ENCODE measurements around the gene CARS2.

Gene CARS2

DNA sequence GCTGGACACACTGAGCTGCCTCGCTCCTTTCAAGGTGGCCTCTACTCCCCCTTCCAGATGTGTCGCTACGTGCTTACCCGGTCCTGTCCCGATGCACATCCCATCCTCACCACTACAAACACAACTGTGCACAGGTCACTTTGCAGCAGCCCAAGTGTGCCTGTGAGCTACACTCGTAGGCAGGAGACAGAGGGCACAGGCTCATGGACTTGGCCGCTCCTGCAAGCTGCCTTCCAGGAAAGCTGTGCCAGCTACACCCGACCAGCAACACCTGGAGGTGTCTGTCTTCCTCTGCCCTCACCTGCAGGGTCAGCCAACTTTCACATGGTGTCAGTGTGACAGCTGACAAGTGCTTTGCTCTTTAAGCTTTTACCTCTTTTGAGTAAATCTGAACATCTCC, 15.4 kb downstream of the CARS2 start:
- no peak overlapping the region for H3K4me3 ChIP-seq (ENCODE audit: control insufficient read depth, low read depth, low read length)
- DNase-seq (ENCODE audit: low read depth) = no peak
- TF ChIP-seq, protein P1, sequence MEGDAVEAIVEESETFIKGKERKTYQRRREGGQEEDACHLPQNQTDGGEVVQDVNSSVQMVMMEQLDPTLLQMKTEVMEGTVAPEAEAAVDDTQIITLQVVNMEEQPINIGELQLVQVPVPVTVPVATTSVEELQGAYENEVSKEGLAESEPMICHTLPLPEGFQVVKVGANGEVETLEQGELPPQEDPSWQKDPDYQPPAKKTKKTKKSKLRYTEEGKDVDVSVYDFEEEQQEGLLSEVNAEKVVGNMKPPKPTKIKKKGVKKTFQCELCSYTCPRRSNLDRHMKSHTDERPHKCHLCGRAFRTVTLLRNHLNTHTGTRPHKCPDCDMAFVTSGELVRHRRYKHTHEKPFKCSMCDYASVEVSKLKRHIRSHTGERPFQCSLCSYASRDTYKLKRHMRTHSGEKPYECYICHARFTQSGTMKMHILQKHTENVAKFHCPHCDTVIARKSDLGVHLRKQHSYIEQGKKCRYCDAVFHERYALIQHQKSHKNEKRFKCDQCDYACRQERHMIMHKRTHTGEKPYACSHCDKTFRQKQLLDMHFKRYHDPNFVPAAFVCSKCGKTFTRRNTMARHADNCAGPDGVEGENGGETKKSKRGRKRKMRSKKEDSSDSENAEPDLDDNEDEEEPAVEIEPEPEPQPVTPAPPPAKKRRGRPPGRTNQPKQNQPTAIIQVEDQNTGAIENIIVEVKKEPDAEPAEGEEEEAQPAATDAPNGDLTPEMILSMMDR (IDR thresholded peaks at IDR 0.05; ENCODE audit: control insufficient read depth, insufficient read depth, low read depth, low read length, missing control alignments) = no peak

DNA sequence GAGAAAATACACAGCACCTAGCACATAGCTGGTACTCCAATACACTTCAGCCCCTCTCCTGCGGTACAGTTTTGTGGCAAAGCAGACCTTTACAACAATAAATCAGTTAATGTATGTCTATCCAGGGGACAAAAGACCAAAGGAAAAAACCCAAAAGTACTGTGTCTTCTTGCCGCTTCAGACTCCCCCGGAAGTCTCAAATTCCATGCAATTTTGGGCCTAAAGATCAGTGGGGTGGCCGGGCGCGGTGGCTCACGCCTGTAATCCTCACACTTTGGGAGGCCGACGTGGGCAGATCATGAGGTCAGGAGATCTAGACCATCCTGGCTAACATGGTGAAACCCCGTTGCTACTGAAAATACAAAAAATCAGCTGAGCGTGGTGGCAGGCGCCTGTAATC, 16.2 kb downstream of the CARS2 start:
- H3K4me3 ChIP-seq (ENCODE audit: control insufficient read depth, low read depth, low read length) = no peak overlapping the region
- TF ChIP-seq, protein P1 (IDR thresholded peaks at IDR 0.05; ENCODE audit: control insufficient read depth, insufficient read depth, low read depth, low read length, missing control alignments) = no peak
- DNase-seq (ENCODE audit: low read depth) = no peak

DNA sequence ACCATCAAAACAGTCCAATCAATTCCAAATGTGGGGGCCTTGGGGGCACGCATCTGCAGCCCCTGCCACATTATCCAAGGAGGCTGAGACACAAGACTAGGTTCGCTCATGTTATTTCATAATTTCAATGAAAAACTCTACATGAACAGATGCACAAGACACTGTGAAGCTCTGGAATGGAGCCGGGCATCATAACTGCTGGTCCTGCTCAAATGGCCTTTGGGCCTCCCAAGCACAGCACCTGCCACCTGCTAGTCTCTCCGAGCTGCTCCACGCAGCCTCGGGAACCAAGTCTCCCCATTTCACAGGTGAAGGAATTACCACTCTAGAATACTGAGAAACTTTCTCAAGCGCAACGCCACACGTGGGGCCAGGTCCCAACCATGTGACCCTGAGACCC, 16.9 kb downstream of the CARS2 start:
- DNase-seq (ENCODE audit: low read depth) = no peak
- TF ChIP-seq, protein P1 (IDR thresholded peaks at IDR 0.05; ENCODE audit: control insufficient read depth, insufficient read depth, low read depth, low read length, missing control alignments) = no peak
- H3K4me3 ChIP-seq (ENCODE audit: control insufficient read depth, low read depth, low read length) = no peak overlapping the region

DNA sequence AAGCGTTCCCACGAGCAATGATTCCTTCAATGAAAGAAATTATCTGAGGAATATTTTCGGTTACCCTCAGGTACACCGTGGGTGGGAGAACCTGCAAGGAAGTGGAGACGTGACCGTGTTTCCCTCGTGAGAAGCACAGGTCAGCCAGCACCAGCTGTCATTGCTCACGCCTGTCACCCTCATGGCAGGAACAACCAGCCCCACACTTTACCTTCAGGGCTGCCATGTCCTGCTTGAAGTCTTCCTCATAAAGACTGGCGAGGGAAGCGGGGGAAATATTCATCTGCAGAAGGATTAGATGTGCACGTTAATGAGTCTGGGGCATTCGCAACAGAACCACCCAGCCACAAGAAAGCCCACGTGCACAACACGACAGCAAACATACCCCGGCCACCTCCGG, 18.2 kb downstream of the CARS2 start:
- TF ChIP-seq, protein P1 (IDR thresholded peaks at IDR 0.05; ENCODE audit: control insufficient read depth, insufficient read depth, low read depth, low read length, missing control alignments) = no peak
- no peak overlapping the region for H3K4me3 ChIP-seq (ENCODE audit: control insufficient read depth, low read depth, low read length)
- DNase-seq (ENCODE audit: low read depth) = no peak

DNA sequence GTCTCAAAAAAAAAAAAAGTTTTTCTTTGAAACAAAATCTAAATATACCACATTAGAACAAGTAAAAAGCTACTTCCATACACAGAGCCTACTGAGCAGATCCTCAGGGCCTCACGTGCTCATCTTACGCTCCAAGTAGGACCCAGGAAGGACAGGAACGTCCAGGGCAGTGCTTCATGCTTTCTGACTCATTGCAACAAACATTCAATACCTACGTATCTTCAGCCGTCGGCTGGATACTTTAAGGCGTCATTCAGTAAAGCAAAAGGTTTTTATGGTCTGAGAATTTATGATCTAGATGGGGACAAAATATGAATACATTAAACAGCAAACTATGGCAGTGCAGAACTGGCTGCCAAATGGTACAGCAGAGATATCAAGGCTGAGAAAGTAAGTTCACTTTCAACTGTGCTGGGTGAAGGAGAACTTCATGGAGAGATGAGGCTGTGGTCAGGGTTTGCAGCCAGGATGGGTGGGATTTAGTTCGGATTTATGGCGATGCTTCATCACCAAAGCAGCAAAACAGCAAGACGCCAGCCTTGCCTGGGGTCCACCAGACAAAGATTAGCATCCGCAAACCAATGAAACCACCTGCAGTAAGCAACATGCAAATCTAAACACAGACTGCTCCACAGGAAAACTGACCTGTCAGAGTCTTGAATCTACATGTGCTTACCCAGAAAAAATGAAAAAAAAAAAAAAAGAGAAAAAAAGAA, 20.5 kb downstream of the CARS2 start:
- H3K4me3 ChIP-seq (ENCODE audit: control insufficient read depth, low read depth, low read length) = no peak overlapping the region
- TF ChIP-seq, protein P1 (IDR thresholded peaks at IDR 0.05; ENCODE audit: control insufficient read depth, insufficient read depth, low read depth, low read length, missing control alignments) = no peak
- DNase-seq (ENCODE audit: low read depth) = no peak

DNA sequence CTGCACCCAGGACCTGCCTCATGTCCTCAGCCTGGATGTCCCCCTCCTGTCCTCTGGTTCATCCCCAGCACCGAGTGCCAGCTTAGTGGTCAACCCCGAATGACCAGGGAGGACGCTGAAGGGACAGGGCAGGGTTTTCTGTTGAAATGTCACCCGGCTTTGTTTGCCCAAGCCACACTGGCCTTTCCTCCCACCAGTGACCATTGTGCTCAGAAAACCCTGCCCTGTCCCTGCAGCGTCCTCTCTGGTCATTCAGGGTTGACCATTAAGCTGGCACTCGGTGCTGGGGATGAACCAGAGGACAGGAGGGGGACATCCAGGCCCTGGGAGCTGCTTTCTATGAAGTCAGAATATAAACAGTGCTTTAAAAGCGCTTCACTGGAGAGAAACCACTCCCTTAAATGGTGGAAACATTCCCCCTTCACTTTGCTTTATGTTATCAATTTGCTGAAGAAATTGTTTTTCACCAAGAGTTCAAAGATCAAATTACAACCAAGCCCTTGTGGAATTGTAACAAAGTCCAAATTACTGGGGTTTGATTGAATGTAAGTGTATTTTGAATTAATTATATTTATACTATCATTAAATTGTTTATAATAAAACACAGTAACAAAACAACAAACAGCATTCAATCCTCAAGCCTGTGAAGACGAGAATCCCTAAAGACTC, 21.4 kb downstream of the CARS2 start:
- TF ChIP-seq, protein P1 (IDR thresholded peaks at IDR 0.05; ENCODE audit: control insufficient read depth, insufficient read depth, low read depth, low read length, missing control alignments) = no peak
- H3K4me3 ChIP-seq (ENCODE audit: control insufficient read depth, low read depth, low read length) = no peak overlapping the region

More for the DNA sequence above, 21.4 kb downstream of the CARS2 start:
- no peak for DNase-seq (ENCODE audit: low read depth)

All from AG09309 (cell line).